ENCODE data around the gene CT47B1.

GRCh38 chrX:120874678-120875557 lies 748 bp downstream of the CT47B1 start:
- TF ChIP-seq KDM2A (CRISPR knock-in tag; IDR thresholded peaks at IDR 0.05; ENCODE audit: borderline replicate concordance, low read depth) (no peak), NBN (conservative IDR thresholded peaks at IDR 0.05) (no peak), ZNF563 (CRISPR knock-in tag; IDR thresholded peaks at IDR 0.05) (no peak)

All from HepG2 (cell line).